ENCODE measurements around the gene IFNL3. TPM values are rescaled to one million over a fixed set of nuclear protein-coding genes. Genes with fewer than 3 reads are reported as not detected.
A peak's percentile ranks its signal among the peaks of the same experiment; 100 is the strongest.
"Not testable (repeated sequence)": the region's sequence is repeated elsewhere in the genome, so short reads cannot be mapped to it uniquely, and the experiment has no call there.

IFNL3 gene
- total RNA-seq, 2 donors from 2014 or later = not detected

DNA sequence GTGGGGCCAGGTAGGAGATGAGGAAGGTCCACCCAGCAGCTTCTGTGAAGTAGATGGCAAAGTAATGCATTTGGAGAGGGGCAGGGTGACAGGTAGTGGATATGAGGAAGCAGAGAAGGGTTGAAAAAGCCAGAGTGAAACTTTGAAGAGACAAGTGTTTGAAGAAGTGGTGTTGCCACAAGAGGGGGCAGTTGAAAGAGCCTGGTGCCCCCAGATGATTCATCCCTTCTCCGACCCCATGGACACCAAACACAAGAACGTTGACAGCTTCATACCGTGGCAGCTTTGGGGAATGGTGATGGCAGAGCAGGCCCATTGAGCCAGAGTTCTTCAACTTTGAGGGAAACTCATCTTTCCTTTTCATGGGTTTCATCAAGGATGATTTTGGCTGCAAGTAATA, 19.9 kb downstream of the IFNL3 start:
- intact Hi-C loops (cut with DNase I) = no loop called here
- DNase-seq = no peak
- ATAC-seq = no peak

DNA sequence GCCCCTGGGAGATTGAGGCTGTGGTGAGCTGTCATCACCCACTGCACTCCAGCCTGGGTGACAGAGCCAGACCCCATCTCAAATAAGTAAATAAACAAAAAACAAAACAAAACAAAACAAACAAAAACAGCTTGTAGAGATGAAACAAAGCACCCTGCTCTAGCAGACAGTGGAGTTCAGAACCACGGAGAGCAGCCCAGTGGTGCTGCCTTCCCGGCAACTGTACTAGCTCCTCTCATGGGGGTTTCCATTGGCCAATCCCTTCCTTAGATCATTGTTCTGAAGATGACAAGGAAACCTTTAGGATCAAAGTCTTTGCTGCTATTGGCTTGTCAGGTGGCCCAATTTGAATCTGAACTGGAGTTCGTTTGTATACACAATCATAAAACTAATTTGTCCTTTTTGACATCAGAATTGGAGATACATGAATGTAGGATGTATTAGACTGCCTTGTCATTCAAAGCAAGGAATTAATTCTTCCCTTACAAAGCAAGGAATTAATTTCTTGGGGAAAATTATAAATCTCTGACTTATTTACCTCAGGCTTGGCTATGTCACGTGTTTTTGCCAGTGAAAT, 21.0 kb downstream of the IFNL3 start:
- intact Hi-C loops (cut with DNase I) = no loop called here
- ATAC-seq = no peak
- DNase-seq = no peak

DNA sequence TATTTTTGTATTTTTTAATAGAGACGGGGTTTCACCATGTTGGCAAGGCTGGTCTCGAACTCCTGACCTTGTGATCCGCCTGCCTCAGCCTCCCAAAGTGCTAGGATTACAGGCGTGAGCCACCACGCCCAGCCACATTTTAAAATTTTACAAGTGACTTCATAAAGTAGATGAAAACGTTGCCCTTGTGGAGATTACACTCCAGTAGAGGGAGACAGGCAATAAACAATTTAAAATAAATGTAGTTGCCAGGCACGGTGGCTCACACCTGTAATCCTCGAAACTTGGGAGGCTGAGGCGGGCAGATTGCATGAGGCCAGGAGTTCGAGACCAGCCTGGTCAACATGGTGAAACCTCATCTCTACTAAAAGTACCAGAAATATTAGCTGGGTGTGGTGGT, 25.7 kb downstream of the IFNL3 start:
- DNase-seq; ATAC-seq; intact Hi-C loops (cut with DNase I): not testable (repeated sequence)

DNA sequence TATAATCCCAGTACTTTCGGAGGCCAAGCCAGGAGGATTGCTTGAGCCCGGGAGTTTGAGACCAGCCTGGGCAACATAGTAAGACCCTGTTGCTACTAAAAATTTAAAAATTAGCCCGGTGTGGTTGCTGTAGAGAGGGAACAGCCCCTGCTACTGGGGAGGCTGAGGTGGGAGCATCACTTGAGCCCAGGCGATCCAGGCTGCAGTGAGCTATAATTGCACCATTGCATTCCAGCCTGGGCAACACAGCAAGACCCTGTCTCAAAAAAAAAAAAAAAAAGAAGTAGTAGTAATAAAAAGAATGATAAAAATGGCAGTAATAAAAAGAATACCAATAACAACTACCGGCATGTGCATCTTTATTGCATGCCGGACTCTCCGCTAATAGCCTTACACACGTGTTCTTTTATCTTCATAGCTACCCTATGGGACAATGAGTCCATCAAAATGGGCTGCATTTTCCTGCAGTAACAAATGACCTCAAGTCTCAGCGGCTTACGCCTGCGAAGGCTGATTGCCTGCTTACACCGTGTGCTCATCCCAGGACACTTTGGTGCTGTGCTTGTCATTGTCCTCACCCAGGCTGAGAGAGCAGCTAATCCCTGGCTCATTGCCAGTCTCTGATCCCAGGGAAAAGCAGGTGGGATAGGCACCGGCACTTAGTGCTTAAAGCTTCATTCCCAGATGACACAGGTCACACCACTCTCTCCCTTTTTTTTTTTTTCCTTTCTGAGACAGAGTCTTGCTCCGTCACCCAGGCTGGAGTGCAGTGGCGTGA, 26.4 kb downstream of the IFNL3 start:
- DNase-seq = no peak
- no peak for ATAC-seq
- intact Hi-C loops (cut with DNase I) = no loop called here

DNA sequence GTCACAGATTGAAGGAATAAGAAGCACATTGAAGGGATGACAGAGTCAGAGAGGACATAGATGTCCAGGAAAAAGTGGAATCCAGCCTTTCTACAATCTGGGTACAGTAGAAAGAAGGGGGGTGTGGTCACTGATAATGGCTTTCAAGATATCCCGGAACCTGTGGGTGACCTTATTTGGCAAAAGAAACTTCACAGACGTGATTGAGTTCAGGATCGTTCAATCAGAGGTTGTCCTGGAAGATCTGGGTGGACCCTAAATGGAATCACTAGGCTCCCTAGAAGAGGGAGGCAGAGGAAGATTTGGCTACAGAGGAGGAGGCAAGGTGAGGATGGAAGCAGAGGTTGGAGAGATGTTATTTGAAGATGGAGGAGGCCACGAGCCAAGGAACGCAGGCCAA, 27.7 kb downstream of the IFNL3 start:
- DNase-seq = no peak
- intact Hi-C loops (cut with DNase I) = no loop called here
- ATAC-seq = no peak

DNA sequence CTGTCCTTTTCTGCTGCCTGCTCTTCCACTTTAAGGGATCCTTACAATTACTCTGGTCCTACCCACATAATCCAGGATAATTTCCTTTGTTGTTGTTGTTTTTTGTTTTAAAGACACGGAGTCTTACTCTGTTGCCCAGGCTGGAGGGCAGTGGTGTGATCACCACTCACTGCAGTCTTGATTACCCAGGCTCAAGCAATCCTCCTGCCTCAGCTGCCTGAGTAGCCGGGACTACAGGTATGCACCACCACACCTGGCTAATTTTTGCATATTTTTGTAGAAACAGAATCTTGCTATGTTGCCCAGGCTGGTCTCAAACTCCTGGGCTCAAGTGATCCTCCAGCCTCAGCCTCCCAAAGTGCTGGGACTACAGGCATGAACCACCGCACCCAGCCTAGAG, 29.5 kb downstream of the IFNL3 start:
- ATAC-seq; intact Hi-C loops (cut with DNase I); DNase-seq: not testable (repeated sequence)

DNA sequence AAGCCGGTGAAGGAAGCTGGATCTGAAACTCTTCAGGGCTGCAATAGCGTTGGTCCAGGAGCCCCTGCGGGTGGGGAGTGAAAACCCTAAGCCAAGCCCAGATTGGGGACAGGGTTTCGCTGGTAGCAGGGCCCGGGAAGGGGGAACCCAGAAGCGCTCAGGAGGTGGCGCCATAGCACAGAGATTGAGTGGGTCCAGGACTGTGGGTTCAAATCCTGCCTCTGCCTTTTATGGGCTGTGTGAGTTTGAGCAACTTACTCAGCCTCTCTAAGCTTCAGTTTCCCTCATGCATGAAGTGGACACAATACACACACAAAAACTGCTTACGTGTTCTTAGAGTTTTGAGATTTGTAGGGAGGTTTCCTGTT, 32.4 kb downstream of the IFNL3 start:
- intact Hi-C loops (cut with DNase I) = no loop called here
- no peak for DNase-seq
- peak; percentile 47 to 53 for ATAC-seq

DNA sequence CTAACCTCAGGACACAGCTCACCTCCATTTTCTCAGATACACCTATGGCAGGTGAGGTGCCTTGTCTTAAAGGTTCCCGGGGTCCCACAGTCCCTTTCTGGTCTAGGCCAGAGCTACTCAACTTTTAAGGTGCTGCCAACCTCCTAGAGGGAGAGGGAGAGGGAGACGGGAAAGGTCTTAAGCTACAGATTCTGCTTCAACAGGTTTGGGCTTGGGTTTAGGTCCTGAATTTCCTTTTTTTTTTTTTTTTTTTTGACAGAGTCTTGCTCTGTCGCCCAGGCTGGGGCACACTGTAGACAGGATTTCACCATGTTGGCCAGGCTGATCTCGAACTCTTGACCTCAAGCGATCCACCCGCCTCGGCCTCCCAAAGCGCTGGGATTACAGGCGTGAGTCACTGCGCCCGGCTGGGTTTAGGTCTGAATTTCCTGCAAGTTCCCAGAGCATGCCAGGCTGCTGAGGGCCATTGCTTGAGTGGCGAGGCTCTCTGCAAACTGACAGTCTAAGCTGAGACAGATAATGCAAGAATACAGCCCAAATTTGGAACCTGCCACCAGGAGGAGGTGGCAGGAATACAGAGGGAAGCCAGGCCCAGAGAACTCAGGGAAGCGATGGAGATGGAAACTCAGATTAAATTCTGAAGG, 33.0 kb downstream of the IFNL3 start:
- DNase-seq = no peak
- ATAC-seq = no peak
- intact Hi-C loops (cut with DNase I) = no loop called here

DNA sequence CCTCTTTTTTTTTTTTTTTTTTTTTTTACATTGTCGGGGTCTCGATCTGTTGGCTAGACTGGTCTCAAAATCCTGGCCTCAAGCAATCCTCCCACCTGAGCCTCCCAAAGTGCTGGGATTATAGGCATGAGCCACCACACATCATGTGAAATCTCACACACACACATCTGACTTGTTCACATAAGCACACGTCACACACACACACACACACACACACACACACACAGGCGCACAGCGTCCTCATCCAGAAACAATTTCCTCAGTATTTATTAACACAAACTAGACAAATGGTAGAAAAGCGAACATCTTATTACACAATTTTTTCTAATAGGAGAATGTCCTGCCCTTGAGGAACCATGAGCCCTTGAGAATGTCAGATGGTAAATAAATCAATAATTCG, 35.6 kb downstream of the IFNL3 start:
- DNase-seq (no peak), ATAC-seq (no peak)
- intact Hi-C loops (cut with DNase I) = no loop called here

DNA sequence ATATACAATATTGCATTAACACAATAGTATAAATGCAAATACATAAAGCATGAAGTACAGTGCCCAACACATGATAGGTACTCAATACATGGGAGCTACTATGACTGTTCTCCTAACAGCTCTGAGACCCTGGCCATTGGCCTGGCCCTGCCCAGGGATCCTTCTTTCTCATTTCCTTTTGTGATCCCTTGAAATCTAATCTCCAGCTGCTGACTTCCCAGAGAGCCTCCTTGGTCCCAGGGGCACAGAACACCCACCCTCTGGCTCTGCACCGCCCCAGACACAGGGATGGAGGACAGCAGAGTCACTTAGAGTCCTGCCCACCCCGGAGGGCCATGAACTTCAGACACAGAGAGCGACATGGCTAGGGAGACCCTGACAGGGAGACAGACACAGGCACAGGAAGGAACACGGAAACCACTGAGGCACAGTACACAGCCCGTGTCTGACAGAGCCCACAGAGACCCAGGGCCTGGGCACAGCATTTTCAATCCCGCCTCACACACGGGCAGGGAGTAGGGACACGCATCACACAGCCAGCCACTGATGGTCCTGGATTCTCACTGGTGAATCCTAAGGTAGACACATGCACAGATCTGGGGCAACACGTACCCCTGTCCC, 36.5 kb downstream of the IFNL3 start:
- intact Hi-C loops (cut with DNase I) = no loop called here
- no peak for ATAC-seq
- no peak for DNase-seq

DNA sequence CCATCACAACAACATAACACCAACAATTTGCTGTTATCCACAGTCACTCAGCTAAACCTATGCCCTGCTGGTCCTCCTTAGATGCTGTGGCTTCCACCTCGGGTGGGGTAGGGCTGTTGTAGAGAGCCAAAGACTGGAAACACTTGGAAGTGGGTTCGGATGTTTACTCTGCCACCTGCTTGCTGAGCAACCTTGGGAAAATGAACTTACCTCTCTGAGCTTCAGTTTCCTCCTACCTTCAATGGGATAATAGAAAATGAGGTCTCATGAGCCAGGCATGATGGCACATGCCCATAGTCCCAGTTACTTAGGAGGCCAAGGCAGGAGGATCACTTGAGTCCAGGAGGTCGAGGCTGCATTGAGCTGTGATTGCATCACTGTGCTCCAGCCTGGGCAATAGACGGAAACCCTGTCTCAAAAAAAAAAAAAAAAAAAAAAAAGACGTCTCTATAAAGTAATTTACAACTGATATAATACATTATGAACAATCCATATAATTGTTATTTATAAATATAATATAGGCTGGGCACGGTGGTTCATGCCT, 37.4 kb downstream of the IFNL3 start:
- DNase-seq = no peak
- intact Hi-C loops (cut with DNase I) = no loop called here

DNA sequence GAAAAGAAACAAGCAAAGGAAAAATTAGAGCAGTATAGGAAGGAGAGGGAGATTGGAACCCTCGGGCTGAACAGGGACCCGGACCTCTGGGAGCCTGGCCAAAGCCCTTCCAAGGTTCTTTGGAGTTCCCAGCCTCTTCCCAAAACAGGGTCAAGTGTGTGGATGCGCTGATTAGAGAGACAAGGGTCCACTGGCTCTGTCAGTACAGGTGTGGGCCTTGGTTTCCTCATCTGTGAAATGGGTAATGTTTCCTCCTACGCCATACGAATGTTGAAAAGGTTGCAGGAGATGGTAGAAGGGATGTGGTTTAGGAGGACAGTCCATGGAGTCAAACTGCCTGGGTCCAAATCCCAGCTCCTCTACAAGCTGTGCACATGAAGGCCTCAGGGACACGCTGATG, 38.7 kb downstream of the IFNL3 start:
- no peak for DNase-seq
- no peak for ATAC-seq
- intact Hi-C loops (cut with DNase I) = no loop called here

More for the DNA sequence above, 37.4 kb downstream of the IFNL3 start:
- ATAC-seq = no peak

DNA sequence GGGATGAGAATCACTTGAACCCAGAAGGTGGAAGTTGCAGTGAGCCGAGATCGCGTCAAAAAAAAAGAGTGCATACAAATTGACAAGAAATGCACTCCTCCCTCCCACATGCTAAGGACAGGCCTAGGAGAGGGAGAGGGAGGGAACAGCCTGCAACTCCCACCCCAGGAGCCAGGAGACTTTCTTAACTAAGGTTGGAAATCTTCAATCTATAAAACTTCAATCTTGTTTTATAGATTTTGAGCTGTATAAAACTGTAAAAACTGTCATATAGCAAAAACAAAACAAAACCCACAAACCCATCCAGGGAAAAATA, 39.4 kb downstream of the IFNL3 start:
- intact Hi-C loops (cut with DNase I) = no loop called here
- DNase-seq (no peak), ATAC-seq (no peak)

DNA sequence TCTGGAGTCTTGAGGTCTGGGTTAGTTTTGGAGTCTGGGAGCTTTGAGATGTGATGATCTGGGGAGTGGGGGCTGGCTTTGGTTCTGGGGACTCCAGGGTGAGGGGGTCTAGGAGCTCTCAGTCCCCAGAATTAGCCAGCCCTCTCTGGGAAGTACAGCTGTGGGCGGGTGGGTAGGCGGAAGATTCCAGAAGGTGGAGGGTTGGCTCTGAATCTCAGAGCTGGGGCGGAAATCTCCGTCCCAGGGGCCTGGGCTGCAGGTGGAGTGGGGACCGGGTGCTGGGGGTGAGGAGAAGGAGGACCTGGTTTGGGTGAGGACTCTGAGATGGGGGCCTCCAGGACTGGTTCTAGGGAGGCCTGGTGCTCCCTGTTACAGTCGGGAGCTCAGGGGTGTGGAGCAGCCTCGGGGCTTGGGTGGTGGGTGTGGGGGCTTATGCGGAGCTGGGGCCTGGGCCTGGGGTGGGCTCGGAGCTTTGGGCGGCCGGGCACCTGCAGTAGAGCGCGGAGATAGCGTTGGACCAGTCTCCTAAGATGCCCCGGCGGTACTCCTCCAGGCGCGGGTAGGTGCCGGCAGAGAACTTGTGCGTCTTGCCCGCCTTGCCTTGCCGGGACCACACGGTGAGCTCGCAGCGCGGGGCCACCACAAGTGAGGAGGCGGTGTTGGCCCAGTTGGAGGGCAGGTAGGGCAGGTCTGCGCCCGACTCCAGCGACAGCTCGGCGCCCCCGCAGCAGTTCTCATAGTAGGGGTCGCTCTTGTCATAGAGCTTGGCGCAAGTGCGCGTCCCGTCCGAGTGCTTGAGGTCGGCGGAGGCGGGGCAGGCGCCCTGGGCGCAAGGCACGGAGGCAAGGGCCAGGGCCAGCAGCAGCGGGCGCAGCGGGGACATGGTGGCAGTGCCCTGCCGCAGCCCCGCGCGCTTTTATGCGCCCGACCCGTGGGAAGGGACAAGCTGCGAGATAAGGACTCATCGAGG, 41.1 kb downstream of the IFNL3 start, which contains the start of gene SYCN:
Gene SYCN, minus strand, starts transcription at position 892 of the 970 bp plus-strand sequence. Its CDS starts 9 bp downstream, at position 883.
- no peak for DNase-seq
- intact Hi-C loops (cut with DNase I) = no loop called here
- no peak for ATAC-seq

DNA sequence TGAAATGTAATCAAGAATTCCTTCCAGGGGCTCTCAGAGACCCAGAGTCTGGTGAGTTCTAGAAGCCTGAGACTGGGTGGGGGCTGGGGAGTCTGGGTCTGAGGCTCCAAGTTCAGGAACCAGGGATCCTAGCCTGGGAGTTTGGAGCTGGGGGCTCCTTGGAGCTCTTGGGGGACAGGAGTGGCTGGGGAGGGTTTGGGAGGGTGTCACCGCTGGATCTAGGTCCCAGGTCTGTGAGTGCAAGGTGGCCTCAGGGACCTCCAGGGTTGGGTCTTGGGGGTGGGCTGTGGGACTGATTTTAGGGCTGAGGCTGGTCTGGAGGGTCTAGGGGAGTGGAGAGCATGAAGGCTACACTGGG, 41.8 kb downstream of the IFNL3 start:
- DNase-seq (no peak), ATAC-seq (no peak)
- intact Hi-C loops (cut with DNase I) = no loop called here

DNA sequence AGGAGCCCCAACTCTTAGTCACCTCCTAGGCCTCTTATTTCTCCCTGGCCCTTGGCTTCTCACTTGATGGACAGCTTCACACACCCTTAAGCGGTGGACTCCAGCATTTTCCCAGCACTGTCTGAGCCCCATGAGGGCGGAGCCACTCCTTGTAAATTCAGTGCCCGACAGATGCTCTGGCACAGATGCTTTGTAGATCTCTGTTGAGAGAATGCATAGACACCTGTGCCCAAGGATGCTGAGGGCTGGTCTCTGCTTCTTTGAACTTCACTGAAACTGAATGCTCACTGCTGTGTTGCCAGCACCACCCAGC, 44.0 kb downstream of the IFNL3 start:
- intact Hi-C loops (cut with DNase I) = no loop called here
- ATAC-seq = no peak
- no peak for DNase-seq

DNA sequence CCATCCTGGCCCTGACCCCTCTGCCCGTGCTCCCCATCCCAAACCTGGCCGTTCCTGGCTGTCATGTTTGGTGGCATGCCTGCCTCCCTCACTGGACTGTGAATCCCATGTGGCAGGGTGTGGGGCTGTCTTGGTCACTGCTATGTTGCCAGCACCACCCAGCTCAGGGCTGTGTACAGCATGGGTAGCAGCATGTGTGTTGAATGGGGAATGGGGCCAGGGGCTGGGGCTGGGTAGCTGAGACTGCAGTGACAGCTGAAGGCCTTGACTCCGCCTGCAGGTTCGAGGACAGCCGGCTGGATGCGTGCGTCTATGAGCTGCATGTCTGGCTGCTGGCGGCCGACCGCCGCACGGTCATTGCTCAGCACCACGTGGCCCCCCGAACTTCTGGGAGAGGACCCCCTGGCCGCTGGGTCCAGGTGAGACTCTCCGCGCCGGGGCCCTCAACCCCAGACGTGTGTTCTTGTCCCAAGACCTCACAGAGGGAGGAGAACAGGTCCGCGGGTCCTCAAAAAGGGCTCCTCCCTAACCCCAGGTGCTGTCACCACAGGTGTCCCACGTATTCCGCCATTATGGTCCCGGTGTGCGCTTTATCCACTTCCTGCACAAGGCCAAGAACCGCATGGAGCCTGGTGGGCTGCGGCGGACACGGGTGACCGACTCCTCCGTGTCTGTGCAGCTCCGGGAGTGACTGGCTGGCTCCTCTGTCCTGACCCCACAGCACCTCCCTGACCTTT, 44.6 kb downstream of the IFNL3 start:
- no peak for ATAC-seq
- intact Hi-C loops (cut with DNase I) = no loop called here
- no peak for DNase-seq

DNA sequence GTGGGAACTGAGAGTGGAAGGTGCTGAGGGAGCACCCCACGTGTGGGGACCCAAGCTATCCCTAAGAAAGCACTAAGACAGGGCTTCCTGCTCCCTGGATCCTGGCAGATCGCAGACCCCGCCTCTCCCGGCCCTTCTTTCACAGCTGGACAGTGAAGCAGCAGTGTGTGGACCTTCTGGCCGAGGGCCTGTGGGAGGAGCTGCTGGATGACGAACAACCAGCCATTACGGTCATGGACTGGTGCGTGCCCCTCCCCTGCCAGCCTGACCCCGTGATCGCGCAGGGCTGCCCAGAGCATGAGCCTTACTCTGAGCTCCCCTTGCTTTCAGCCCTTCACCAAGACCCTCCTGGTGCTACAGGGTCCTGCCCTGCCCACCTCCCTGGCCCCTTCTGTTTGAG, 45.8 kb downstream of the IFNL3 start:
- intact Hi-C loops (cut with DNase I) = loop anchor here in 1 of 2 donors (10.0 kb wide), 1 partner anchor 126 kb away; the partner anchor contains the start of gene LRFN1
- DNase-seq (peak; percentile 58), ATAC-seq (peak; percentile 78 to 92)

All from left cardiac atrium (tissue), 4 donors.